Panc1 (cell line): ENCODE results near the gene PNKD.

ENCODE experiments used
- CTCF ChIP-seq: fragments of 450-650 bp; IDR thresholded peaks from 2 replicates; pipeline ENCODE4 v1.5.1; 2017; ENCODE audit warnings: mild to moderate bottlenecking
- REST ChIP-seq, 2 experiments: IDR thresholded peaks; 2 replicates each; pipeline ENCODE4 v1.6.1; 2011 to 2012; ENCODE audit warnings: low read depth in 2 of 2, control low read depth in 1 of 2, low read length in 1 of 2, mild to moderate bottlenecking in 1 of 2, moderate library complexity in 1 of 2; ENCODE audit not compliant: insufficient read depth in 1 of 2

GRCh38 chr2:218318241-218318640 lies 47.9 kb downstream of the PNKD start:
- TF ChIP-seq REST (IDR thresholded peaks at IDR 0.05; ENCODE audit: insufficient read depth in 1 of 2, low read depth in 2 of 2, low read length in 1 of 2): no peak
- TF ChIP-seq CTCF: no peak
